C4-2B (cell line): Measurements from ENCODE around the gene KRT3.

ENCODE experiments used
- ZFX ChIP-seq: fragments of 450-650 bp; IDR thresholded peaks from 2 replicates; pipeline ENCODE4 v1.6.1; 2017
- TF ChIP-seq, protein P1 (sequence below): fragments of 450-650 bp; conservative IDR thresholded peaks from 2 replicates; pipeline ENCODE4 v1.5.1; 2017; ENCODE audit warnings: mild to moderate bottlenecking

DNA sequence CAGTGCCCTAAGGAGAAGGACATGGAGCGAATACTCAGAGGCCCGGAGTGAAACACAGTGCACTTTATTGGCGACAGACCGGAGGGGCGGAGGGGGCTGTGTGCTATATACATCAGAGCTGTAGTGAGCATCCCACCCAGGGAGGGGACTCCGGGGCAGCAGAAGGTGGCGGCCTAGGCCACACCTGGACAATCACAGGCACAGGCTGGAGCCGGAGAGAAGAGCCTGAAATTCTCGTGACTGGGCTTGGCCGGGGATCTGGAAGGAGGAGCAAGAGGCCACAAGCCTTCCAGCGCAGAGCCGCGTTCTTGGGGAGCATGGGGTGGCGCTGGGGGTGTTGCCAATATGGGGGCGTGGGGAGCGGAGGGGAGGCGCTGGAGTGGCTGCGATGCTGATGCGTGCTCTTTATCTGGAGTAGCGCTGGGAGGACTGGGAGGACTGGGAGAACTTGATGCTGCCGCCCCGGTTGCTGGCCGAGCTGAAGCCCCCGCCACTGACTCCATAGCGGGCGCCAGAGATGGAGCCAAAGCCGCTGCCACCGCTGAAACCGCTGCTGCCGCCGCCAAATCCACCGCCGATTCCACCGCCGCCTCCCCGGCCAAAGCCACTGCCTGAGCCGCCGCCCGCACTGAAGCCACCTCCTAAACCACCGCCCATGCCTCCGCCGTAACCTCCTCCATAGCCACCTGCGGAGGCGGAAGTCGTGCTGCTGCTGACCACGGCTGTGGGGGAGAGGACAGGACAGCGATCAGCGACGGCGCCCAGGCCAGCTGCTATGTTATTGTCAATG, 6.1 kb downstream of the KRT3 start:
- TF ChIP-seq, protein P1, sequence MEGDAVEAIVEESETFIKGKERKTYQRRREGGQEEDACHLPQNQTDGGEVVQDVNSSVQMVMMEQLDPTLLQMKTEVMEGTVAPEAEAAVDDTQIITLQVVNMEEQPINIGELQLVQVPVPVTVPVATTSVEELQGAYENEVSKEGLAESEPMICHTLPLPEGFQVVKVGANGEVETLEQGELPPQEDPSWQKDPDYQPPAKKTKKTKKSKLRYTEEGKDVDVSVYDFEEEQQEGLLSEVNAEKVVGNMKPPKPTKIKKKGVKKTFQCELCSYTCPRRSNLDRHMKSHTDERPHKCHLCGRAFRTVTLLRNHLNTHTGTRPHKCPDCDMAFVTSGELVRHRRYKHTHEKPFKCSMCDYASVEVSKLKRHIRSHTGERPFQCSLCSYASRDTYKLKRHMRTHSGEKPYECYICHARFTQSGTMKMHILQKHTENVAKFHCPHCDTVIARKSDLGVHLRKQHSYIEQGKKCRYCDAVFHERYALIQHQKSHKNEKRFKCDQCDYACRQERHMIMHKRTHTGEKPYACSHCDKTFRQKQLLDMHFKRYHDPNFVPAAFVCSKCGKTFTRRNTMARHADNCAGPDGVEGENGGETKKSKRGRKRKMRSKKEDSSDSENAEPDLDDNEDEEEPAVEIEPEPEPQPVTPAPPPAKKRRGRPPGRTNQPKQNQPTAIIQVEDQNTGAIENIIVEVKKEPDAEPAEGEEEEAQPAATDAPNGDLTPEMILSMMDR = no peak
- no peak for TF ChIP-seq ZFX
